ENCODE results near the gene SYNDIG1. TPM values are rescaled to one million over a fixed set of nuclear protein-coding genes. Genes with fewer than 3 reads are reported as not detected.

Gene SYNDIG1
- total RNA-seq, 1 experiment from 2014 or later = 5.4 TPM

DNA sequence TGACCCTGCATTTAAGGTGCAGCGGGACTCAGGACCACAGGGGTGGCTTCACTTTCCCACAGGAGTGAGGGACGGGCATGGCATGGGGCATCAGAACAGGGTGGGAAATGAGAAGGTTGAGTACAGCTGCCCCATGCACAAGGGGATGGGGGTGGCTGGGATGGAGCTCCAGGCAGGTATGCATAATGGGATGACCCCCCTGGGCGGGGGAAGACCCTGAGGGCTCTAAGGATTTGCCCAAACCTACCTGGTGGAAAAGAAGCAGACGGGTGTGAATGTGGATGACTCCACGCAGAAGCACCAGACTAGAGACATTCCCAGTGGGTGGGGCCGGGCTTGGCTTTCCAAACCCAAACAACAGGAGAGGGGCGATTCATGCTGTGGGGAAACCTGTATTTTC lies 200.3 kb downstream of the SYNDIG1 start:
- Histone ChIP-seq H2AFZ (ENCODE audit: low read length) (no peak overlapping the region), H3K27me3 (ENCODE audit: insufficient read depth, low read length) (no peaks in the 10 kb centered on the region), H3K9ac (ENCODE audit: extremely low read depth, insufficient read length, low read length) (no peak overlapping the region), H2BK12ac (ENCODE audit: insufficient read length, low read depth, low read length) (no peak overlapping the region), H4K20me1 (ENCODE audit: control insufficient read depth, insufficient read depth, insufficient read length) (no peaks in the 10 kb centered on the region), H4K8ac (replicated peaks; ENCODE audit: insufficient read length, low read depth, low read length) (no peak overlapping the region), H3K18ac (ENCODE audit: insufficient read length, low read depth, low read length) (no peak overlapping the region), H3K4me2 (ENCODE audit: insufficient read depth, insufficient read length, low read length) (no peak overlapping the region), H2AK5ac (ENCODE audit: insufficient read length, low read length) (no peak overlapping the region), H2BK120ac (ENCODE audit: low read depth, low read length, poor library complexity, severe bottlenecking) (no peak overlapping the region), H3K4ac (ENCODE audit: low read depth, low read length) (no peak overlapping the region), H3K27ac (ENCODE audit: insufficient read length, low read depth, low read length) (no peak overlapping the region), H3K14ac (ENCODE audit: insufficient read depth, low read length) (no peak overlapping the region), H3T11ph (ENCODE audit: low read length) (no peak overlapping the region), H3K56ac (ENCODE audit: insufficient read length, low read depth, low read length) (no peak overlapping the region), H2BK20ac (ENCODE audit: low read depth, low read length, poor library complexity, severe bottlenecking) (no peak overlapping the region), H2BK15ac (ENCODE audit: low read depth, low read length) (no peak overlapping the region), H4K5ac (ENCODE audit: insufficient read length, low read depth, low read length) (no peak overlapping the region), H3K4me1 (ENCODE audit: insufficient read depth, low read length) (no peaks in the 10 kb centered on the region), H3K79me2 (ENCODE audit: insufficient read depth, low read length) (no peaks in the 10 kb centered on the region), H4K91ac (ENCODE audit: insufficient read length, low read depth, low read length) (no peak overlapping the region), H3K79me1 (ENCODE audit: insufficient read depth, low read depth, low read length, poor library complexity, severe bottlenecking) (no peaks in the 10 kb centered on the region), H2BK5ac (ENCODE audit: insufficient read length, low read length) (no peak overlapping the region), H3K23me2 (ENCODE audit: insufficient read length, low read depth, low read length, poor library complexity, severe bottlenecking) (no peaks in the 10 kb centered on the region), H3K23ac (ENCODE audit: insufficient read length, low read depth, low read length) (no peak overlapping the region), H3K9me3 (ENCODE audit: control insufficient read depth, low read depth, low read length) (no peaks in the 10 kb centered on the region)
- DNase-seq = no peak
- no peaks in the 10 kb centered on the region for H3K9me3 Mint-ChIP-seq
- peaks cover 2 to 8% of the 10 kb centered on the region in 2 experiments; a peak in 2 of 4 replicates for H3K4me1 Mint-ChIP-seq
- no peaks in the 10 kb centered on the region for H3K36me3 Mint-ChIP-seq (ENCODE audit: insufficient read depth in 1 of 3, low read depth in 3 of 3)
- no peak overlapping the region for H3K4me3 Mint-ChIP-seq
- no CpG with 5 or more reads among the region's 7 CpGs for whole genome bisulfite sequencing (ENCODE audit: extremely low coverage, insufficient read length, low lambda C conversion rate)
- TF ChIP-seq, protein P1, sequence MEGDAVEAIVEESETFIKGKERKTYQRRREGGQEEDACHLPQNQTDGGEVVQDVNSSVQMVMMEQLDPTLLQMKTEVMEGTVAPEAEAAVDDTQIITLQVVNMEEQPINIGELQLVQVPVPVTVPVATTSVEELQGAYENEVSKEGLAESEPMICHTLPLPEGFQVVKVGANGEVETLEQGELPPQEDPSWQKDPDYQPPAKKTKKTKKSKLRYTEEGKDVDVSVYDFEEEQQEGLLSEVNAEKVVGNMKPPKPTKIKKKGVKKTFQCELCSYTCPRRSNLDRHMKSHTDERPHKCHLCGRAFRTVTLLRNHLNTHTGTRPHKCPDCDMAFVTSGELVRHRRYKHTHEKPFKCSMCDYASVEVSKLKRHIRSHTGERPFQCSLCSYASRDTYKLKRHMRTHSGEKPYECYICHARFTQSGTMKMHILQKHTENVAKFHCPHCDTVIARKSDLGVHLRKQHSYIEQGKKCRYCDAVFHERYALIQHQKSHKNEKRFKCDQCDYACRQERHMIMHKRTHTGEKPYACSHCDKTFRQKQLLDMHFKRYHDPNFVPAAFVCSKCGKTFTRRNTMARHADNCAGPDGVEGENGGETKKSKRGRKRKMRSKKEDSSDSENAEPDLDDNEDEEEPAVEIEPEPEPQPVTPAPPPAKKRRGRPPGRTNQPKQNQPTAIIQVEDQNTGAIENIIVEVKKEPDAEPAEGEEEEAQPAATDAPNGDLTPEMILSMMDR (conservative IDR thresholded peaks at IDR 0.05) = no peak
- H3K27me3 Mint-ChIP-seq (ENCODE audit: low read depth) = no peaks in the 10 kb centered on the region; the same call in 1 of the 2 replicates
- H3K27ac Mint-ChIP-seq = peak overlapping the region in 1 of 3 experiments; percentile 33; a peak in 2 of 7 replicates
